Erythroblast (primary cell): ENCODE measurements around the gene BCL2L12.

Source experiments
- GATA1 ChIP-seq: IDR thresholded peaks from 2 replicates; pipeline ENCODE4 v1.6.1; 2011; ENCODE audit warnings: low read depth, mild to moderate bottlenecking, control low read depth, low read length, moderate library complexity
- POLR2A ChIP-seq: IDR thresholded peaks from 2 replicates; pipeline ENCODE4 v1.6.1; 2011; ENCODE audit warnings: mild to moderate bottlenecking, low read length

DNA sequence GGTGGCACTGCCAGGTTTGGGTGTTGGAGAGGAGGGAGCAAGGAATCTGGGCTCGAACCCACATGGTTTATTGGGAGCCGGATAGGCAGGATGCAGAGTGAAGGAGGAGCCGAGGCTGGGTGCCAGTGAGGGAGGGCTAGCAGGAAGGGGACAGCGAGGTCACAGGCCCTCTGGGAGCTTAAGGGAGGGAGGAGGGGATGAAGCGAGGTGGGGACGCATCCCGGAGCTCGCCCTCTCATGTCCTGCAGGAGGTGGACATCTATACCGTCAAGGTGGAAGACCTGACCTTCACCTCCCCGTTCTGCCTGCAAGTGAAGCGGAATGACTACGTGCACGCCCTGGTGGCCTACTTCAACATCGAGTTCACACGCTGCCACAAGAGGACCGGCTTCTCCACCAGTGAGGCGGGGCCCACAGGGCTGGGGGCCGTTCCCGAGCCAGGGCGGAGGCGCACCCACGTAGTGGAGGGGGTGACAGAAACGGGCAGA, 20.2 kb downstream of the BCL2L12 start:
- no peak for TF ChIP-seq POLR2A
- no peak for TF ChIP-seq GATA1
